Stimulated activated naive CD8-positive, alpha-beta T cell treated with anti-CD3 and anti-CD28 coated beads, Interleukin-15, amount 100 ng/mL, for 72 hours (primary cell): ENCODE data around the gene ZNF365.
A peak's percentile ranks its signal among the peaks of the same experiment; 100 is the strongest.

Experiments
- ATAC-seq: fragments of 150-1000 bp; cut with Tn5 transposase; 2 replicates; pipeline ENCODE4 v1.10.0; 2021; ENCODE audit warnings: mild to moderate bottlenecking, moderate library complexity
- DNase-seq, 2 donors: peaks; one replicate each; pipeline ENCODE4 v3.0.0; 2021 to 2022
- H3K27ac Mint-ChIP-seq, 2 donors: one replicate each; pipeline ENCODE4 v1.8.0; 2022; ENCODE audit warnings: mild to moderate bottlenecking in 2 of 2, mixed read lengths in 2 of 2, moderate library complexity in 2 of 2
- H3K27me3 Mint-ChIP-seq: one replicate; pipeline ENCODE4 v1.8.0; 2022; ENCODE audit warnings: mixed read lengths
- H3K4me1 Mint-ChIP-seq: one replicate; pipeline ENCODE4 v1.8.0; 2022; ENCODE audit warnings: mild to moderate bottlenecking, mixed read lengths
- H3K4me3 Mint-ChIP-seq, 2 donors: one replicate each; pipeline ENCODE4 v1.8.0; 2022; ENCODE audit warnings: mild to moderate bottlenecking in 2 of 2, mixed read lengths in 2 of 2, moderate library complexity in 1 of 2
- H3K9me3 Mint-ChIP-seq, 2 donors: one replicate each; pipeline ENCODE4 v1.8.0; 2022; ENCODE audit warnings: mixed read lengths in 2 of 2

Gene ZNF365

GRCh38 chr10:62430881-62431280, 56.7 kb downstream of the ZNF365 start:
- H3K27me3 Mint-ChIP-seq: peaks cover 12% of the 10 kb centered on the region

DNA sequence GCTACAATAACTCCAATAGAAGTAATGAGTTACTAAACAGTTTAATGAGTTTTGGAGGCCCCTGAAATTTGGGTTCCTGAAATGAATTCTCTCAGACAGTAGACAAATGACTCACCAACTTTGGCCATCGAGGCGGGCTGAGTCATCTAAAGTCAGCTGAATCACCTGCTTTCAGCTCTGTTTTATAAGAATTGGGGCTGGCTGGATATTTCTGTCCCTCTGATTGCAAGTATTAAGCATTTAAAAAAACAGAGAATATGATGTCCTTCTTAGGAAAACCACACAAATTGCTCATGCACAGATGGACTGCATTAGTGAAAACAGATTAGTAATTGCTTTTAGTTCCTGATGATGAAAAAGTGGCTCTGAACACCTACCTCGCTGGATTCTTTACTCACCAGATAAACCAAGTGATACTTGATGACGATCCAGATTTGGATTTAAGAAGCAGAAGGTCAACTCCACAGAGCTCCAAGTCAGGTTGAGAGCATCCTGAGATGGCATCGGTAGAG, 59.1 kb downstream of the ZNF365 start:
- Mint-ChIP-seq H3K9me3 (peaks cover 2 to 11% of the 10 kb centered on the region in 2 donors), H3K4me3 (peak overlapping the region in 1 of 2 donors; percentile 25), H3K4me1 (peaks cover 14% of the 10 kb centered on the region), H3K27me3 (peaks cover 12% of the 10 kb centered on the region), H3K27ac (no peak overlapping the region)
- ATAC-seq (peak; percentile 91), DNase-seq (peak; percentile 36 to 72)

More at GRCh38 chr10:62430881-62431280, 56.7 kb downstream of the ZNF365 start:
- ATAC-seq (no peak), DNase-seq (no peak)
- Mint-ChIP-seq H3K4me3 (no peak overlapping the region), H3K27ac (no peak overlapping the region), H3K4me1 (peaks cover 22% of the 10 kb centered on the region), H3K9me3 (peaks cover 5 to 12% of the 10 kb centered on the region in 2 donors)

GRCh38 chr10:62433901-62434300, 59.7 kb downstream of the ZNF365 start:
- H3K4me3 Mint-ChIP-seq: no peak overlapping the region

DNA sequence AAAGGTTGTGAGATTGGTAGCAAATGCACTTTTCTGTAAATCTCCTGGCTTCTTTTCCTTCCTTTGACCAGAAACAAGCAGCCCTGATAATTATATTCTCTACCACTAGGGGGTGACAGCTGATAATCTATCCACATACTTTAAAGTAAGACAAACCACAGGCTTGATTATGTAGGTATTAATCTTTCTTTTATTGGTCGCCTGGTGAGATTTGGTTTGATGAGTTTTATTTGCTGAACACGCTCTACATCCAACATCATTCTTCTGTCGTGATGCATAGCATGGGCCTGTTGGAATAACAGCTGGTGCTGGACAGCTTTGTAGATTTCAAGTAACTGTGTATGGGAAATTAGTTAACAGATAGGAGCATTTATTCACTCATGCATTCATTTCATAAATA, 63.5 kb downstream of the ZNF365 start:
- ATAC-seq: peak; percentile 51
- Mint-ChIP-seq H3K9me3 (no peaks in the 10 kb centered on the region), H3K27me3 (peaks cover 16% of the 10 kb centered on the region), H3K27ac (no peak overlapping the region), H3K4me3 (no peak overlapping the region), H3K4me1 (peaks cover 13% of the 10 kb centered on the region)
- DNase-seq: peak in 1 of 2 donors; percentile 15

More at GRCh38 chr10:62433901-62434300, 59.7 kb downstream of the ZNF365 start:
- Mint-ChIP-seq H3K27me3 (peaks cover 12% of the 10 kb centered on the region), H3K9me3 (peaks cover 0 to 6% of the 10 kb centered on the region in 2 donors), H3K27ac (no peak overlapping the region), H3K4me1 (peaks cover 14% of the 10 kb centered on the region)
- ATAC-seq (no peak), DNase-seq (no peak)

DNA sequence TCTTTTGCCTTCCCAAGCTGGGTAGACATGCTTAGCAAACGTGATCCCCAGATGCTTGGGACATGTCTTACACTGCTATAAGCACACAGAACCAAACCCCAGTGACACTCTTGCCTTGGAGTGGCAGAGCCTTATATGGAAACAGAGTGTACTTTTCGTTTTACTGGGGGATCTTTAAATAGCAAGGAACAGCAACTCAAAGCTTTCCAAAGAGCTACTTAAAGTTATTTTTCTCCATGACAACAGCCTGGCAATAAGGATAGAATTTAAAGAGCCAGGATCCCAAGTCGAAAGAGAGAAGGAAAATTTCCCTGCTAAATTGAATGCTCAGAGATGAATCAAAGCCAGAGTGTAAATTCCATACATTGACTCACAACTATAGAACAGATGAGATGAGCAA, 67.8 kb downstream of the ZNF365 start:
- Mint-ChIP-seq H3K4me3 (no peak overlapping the region), H3K27ac (no peak overlapping the region), H3K9me3 (no peaks in the 10 kb centered on the region), H3K4me1 (no peaks in the 10 kb centered on the region), H3K27me3 (peaks cover 8% of the 10 kb centered on the region)
- DNase-seq: no peak
- ATAC-seq: no peak

- H3K4me3 Mint-ChIP-seq: no peak overlapping the region
- DNase-seq: no peak
- no peak overlapping the region for H3K27ac Mint-ChIP-seq
- ATAC-seq: no peak
- H3K4me1 Mint-ChIP-seq: no peaks in the 10 kb centered on the region
- H3K9me3 Mint-ChIP-seq: no peaks in the 10 kb centered on the region
- peaks cover 15% of the 10 kb centered on the region for H3K27me3 Mint-ChIP-seq
These were observed 68.9 kb downstream of the ZNF365 start for GRCh38 chr10:62442894-62443669.

- Mint-ChIP-seq H3K4me3 (no peak overlapping the region), H3K9me3 (no peaks in the 10 kb centered on the region), H3K4me1 (no peaks in the 10 kb centered on the region), H3K27ac (no peak overlapping the region), H3K27me3 (peaks cover 15% of the 10 kb centered on the region)
- ATAC-seq: no peak
- DNase-seq: no peak
These were observed 69.7 kb downstream of the ZNF365 start for GRCh38 chr10:62443866-62444265.

DNA sequence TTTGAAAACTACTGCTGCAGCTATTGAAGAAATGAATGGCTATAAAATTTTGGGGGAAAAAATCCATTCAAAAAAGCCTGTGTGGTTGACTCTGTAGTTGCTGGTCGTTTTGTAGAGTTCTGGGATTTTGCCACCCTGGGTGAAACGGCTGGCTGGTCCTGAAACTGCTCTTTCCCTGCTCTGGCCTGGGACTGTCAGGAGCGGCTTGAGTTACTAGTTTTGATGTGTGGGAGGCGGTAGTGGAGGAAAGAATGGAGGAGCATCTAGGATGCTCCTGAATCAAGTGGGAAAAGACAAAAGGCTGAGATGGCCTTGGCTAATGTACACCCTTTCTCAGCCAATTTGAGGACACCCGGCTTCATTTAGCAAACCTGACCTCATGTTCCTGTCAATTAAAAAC, 72.5 kb downstream of the ZNF365 start:
- no peak overlapping the region for H3K27ac Mint-ChIP-seq
- H3K4me1 Mint-ChIP-seq: no peaks in the 10 kb centered on the region
- H3K9me3 Mint-ChIP-seq: no peaks in the 10 kb centered on the region
- ATAC-seq (no peak), DNase-seq (no peak)
- peaks cover 21% of the 10 kb centered on the region for H3K27me3 Mint-ChIP-seq
- H3K4me3 Mint-ChIP-seq: no peak overlapping the region

DNA sequence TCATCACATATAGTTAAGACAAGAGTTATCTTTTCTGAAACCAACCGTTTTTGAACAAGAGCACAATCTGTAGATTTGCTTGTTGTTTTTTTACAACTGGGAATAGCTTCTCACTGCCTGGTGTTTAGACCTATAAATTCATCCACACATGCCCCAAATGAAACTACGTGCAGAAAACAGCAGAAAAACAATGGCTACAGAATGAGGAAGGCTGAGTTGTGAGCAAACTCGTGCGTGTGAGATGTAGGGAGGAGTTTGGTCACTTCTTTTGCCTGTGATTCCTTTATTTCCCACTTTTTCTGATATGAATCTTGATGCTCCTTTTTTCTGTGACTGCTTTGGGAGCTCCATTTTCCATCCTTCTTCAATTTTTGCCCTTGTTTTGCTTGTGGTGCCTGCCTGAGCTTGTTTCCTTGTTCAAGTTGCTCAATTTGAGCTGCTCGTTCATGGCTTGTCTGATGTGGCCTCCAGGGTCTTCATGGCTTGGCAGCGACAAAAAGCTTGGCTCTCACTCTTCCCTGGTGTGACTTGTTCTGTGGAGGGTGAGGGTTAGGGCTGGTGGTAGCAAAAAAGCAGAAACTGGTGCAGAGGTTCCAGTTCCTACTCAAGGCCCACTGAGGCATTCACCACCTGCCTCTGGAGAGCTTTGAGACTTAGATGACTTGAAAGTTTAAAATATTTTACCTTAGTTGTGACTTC, 76.9 kb downstream of the ZNF365 start:
- Mint-ChIP-seq H3K27me3 (peaks cover 21% of the 10 kb centered on the region), H3K27ac (no peak overlapping the region), H3K4me1 (no peaks in the 10 kb centered on the region), H3K9me3 (peaks cover 0 to 5% of the 10 kb centered on the region in 2 donors), H3K4me3 (no peak overlapping the region)
- DNase-seq: no peak
- no peak for ATAC-seq

DNA sequence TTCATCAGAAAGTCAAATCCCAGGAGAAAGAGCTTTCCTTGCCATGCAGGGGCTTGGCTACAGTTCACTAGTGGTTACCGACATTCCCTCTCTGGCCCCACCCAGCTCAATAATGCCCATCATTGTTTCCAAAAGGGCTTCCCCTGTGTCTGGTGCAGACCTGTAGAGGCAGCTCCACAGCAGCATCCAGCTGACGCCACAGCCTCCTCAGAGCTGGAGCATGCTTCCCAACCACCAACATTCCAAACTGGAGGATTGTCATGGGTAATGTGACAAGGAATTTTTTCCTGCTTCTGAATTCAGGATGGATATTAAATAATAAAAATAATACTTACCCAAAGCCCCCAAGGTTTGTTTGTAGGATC, 77.4 kb downstream of the ZNF365 start:
- Mint-ChIP-seq H3K27me3 (peaks cover 21% of the 10 kb centered on the region), H3K4me3 (no peak overlapping the region), H3K9me3 (peaks cover 0 to 5% of the 10 kb centered on the region in 2 donors), H3K27ac (no peak overlapping the region), H3K4me1 (peaks cover under 1% of the 10 kb centered on the region)
- no peak for DNase-seq
- no peak for ATAC-seq
